Neural progenitor cell (in vitro differentiated cells): ENCODE measurements around the gene EVC2. TPM values are rescaled to one million over a fixed set of nuclear protein-coding genes. Genes with fewer than 3 reads are reported as not detected.

ENCODE experiments used
- DNase-seq: peaks from one replicate; pipeline ENCODE4 v3.0.0-alpha.2; 2016; ENCODE audit warnings: low spot score
- H2AFZ ChIP-seq: fragments of 200-600 bp; sonication (generic); replicated peaks from 2 replicates; pipeline ENCODE4 v1.6.1; 2016; ENCODE audit warnings: antibody characterized with exemption
- H3F3A ChIP-seq: fragments of 200-600 bp; sonication (generic); 2 replicates; pipeline ENCODE4 v1.6.1; 2016; ENCODE audit warnings: antibody characterized with exemption, low read depth
- H3K27ac ChIP-seq: fragments of 200-600 bp; sonication (generic); 2 replicates; pipeline ENCODE4 v1.5.1; 2016; ENCODE audit warnings: mild to moderate bottlenecking
- H3K27me3 ChIP-seq: fragments of 200-600 bp; sonication (generic); 2 replicates; pipeline ENCODE4 v1.6.1; 2016; ENCODE audit warnings: mild to moderate bottlenecking, moderate library complexity
- H3K36me3 ChIP-seq: fragments of 200-600 bp; sonication (generic); 2 replicates; pipeline ENCODE4 v1.5.1; 2016
- H3K4me1 ChIP-seq: fragments of 200-600 bp; sonication (generic); 2 replicates; pipeline ENCODE4 v1.6.1; 2016; ENCODE audit warnings: mixed run types
- H3K4me2 ChIP-seq: fragments of 200-600 bp; sonication (generic); 2 replicates; pipeline ENCODE4 v1.6.1; 2016
- H3K4me3 ChIP-seq: fragments of 200-600 bp; sonication (generic); 2 replicates; pipeline ENCODE4 v1.5.1; 2016
- H3K79me2 ChIP-seq: fragments of 200-600 bp; sonication (generic); 2 replicates; pipeline ENCODE4 v1.6.1; 2016; ENCODE audit warnings: low read depth
- H3K9ac ChIP-seq: fragments of 200-600 bp; sonication (generic); 2 replicates; pipeline ENCODE4 v1.6.1; 2016
- H3K9me3 ChIP-seq: fragments of 200-600 bp; sonication (generic); 2 replicates; pipeline ENCODE4 v1.5.1; 2016; ENCODE audit warnings: low read depth
- H4K20me1 ChIP-seq: fragments of 200-600 bp; sonication (generic); 2 replicates; pipeline ENCODE4 v1.6.1; 2016; ENCODE audit warnings: low read depth
- H3K27ac Mint-ChIP-seq: 3 replicates; pipeline ENCODE4 v1.8.0; 2021; ENCODE audit warnings: mixed read lengths
- H3K27me3 Mint-ChIP-seq: 2 replicates; pipeline ENCODE4 v1.8.0; 2022; ENCODE audit warnings: low read depth, mild to moderate bottlenecking, inconsistent platforms, moderate library complexity, mixed read lengths; ENCODE audit not compliant: insufficient read depth
- H3K36me3 Mint-ChIP-seq: 3 replicates; pipeline ENCODE4 v1.8.0; 2021; ENCODE audit warnings: mixed read lengths
- H3K4me1 Mint-ChIP-seq: 3 replicates; pipeline ENCODE4 v1.8.0; 2021; ENCODE audit warnings: mixed read lengths
- H3K4me3 Mint-ChIP-seq: 3 replicates; pipeline ENCODE4 v1.8.0; 2021; ENCODE audit warnings: mild to moderate bottlenecking, moderate library complexity, mixed read lengths
- H3K9me3 Mint-ChIP-seq: 3 replicates; pipeline ENCODE4 v1.8.0; 2020; ENCODE audit warnings: mixed read lengths
- CTCF ChIP-seq: fragments of 200-600 bp; sonication (generic); IDR thresholded peaks from 2 replicates; pipeline ENCODE4 v1.5.1; 2017; ENCODE audit warnings: antibody characterized with exemption, mild to moderate bottlenecking
- EZH2 ChIP-seq: fragments of 200-600 bp; sonication (generic); IDR thresholded peaks from 2 replicates; pipeline ENCODE4 v1.6.1; 2017; ENCODE audit warnings: antibody characterized with exemption, mild to moderate bottlenecking, moderate library complexity
- EZH2phosphoT487 ChIP-seq: fragments of 200-600 bp; sonication (generic); IDR thresholded peaks from 2 replicates; pipeline ENCODE4 v1.6.1; 2017; ENCODE audit warnings: antibody characterized with exemption
- total RNA-seq: library from RNA; depleted of rRNA; stranded (reverse); fragments of >200 nt; gene quantifications from 2 replicates; pipeline ENCODE4 v1.2.3, GENCODE V29; 2015; ENCODE audit warnings: low replicate concordance

The EVC2 gene
- total RNA-seq, 1 donor from 2014 or later: 6.1 TPM

- Histone ChIP-seq H3K9ac (no peak overlapping the region), H3K4me3 (no peak overlapping the region), H2AFZ (no peak overlapping the region), H4K20me1 (no peaks in the 10 kb centered on the region), H3K36me3 (no peaks in the 10 kb centered on the region), H3F3A (no peaks in the 10 kb centered on the region), H3K9me3 (no peaks in the 10 kb centered on the region), H3K79me2 (no peaks in the 10 kb centered on the region), H3K4me1 (peaks cover 4% of the 10 kb centered on the region), H3K4me2 (no peak overlapping the region), H3K27me3 (no peaks in the 10 kb centered on the region), H3K27ac (no peak overlapping the region)
- Mint-ChIP-seq H3K27ac (peak overlapping the region; percentile 42), H3K36me3 (no peaks in the 10 kb centered on the region), H3K4me1 (peaks cover 3% of the 10 kb centered on the region), H3K27me3 (no peaks in the 10 kb centered on the region), H3K9me3 (peaks cover 3% of the 10 kb centered on the region), H3K4me3 (no peak overlapping the region)
- DNase-seq: no peak
- TF ChIP-seq EZH2phosphoT487 (no peak), CTCF (no peak), EZH2 (no peak)
Measured at GRCh38 chr4:5573965-5574364, 134.4 kb downstream of the EVC2 start.

GRCh38 chr4:5572751-5573150 is 135.6 kb downstream of the EVC2 start:
- H3K36me3 ChIP-seq: no peaks in the 10 kb centered on the region
- H3K4me2 ChIP-seq: no peak overlapping the region
- Mint-ChIP-seq H3K27ac (no peak overlapping the region), H3K9me3 (peaks cover 3% of the 10 kb centered on the region), H3K27me3 (peaks cover 2% of the 10 kb centered on the region), H3K4me1 (peaks cover 3% of the 10 kb centered on the region), H3K4me3 (no peak overlapping the region), H3K36me3 (no peaks in the 10 kb centered on the region)
- no peaks in the 10 kb centered on the region for H3K9me3 ChIP-seq
- no peak overlapping the region for H3K27ac ChIP-seq
- H3F3A ChIP-seq: no peaks in the 10 kb centered on the region
- H3K27me3 ChIP-seq: no peaks in the 10 kb centered on the region
- H3K79me2 ChIP-seq: no peaks in the 10 kb centered on the region
- H3K4me1 ChIP-seq: peaks cover 4% of the 10 kb centered on the region
- no peak overlapping the region for H2AFZ ChIP-seq
- TF ChIP-seq CTCF: no peak
- no peak for TF ChIP-seq EZH2phosphoT487
- no peak for TF ChIP-seq EZH2
- no peak overlapping the region for H3K9ac ChIP-seq
- no peaks in the 10 kb centered on the region for H4K20me1 ChIP-seq
- DNase-seq: no peak
- H3K4me3 ChIP-seq: no peak overlapping the region

- peaks cover 4% of the 10 kb centered on the region for H3K4me1 ChIP-seq
- no peak overlapping the region for H3K4me2 ChIP-seq
- no peaks in the 10 kb centered on the region for H3K36me3 ChIP-seq
- no peaks in the 10 kb centered on the region for H3K36me3 Mint-ChIP-seq
- TF ChIP-seq EZH2phosphoT487 (no peak), CTCF (no peak), EZH2 (no peak)
- no peaks in the 10 kb centered on the region for H3F3A ChIP-seq
- H3K4me3 Mint-ChIP-seq: no peak overlapping the region
- H4K20me1 ChIP-seq: no peaks in the 10 kb centered on the region
- no peaks in the 10 kb centered on the region for H3K27me3 ChIP-seq
- no peak overlapping the region for H3K27ac Mint-ChIP-seq
- DNase-seq: peak; percentile 13
- H3K27me3 Mint-ChIP-seq: peaks cover 2% of the 10 kb centered on the region
- peaks cover 3% of the 10 kb centered on the region for H3K9me3 Mint-ChIP-seq
- no peak overlapping the region for H2AFZ ChIP-seq
- no peak overlapping the region for H3K27ac ChIP-seq
- H3K9ac ChIP-seq: no peak overlapping the region
- peaks cover 3% of the 10 kb centered on the region for H3K4me1 Mint-ChIP-seq
- H3K9me3 ChIP-seq: no peaks in the 10 kb centered on the region
- H3K4me3 ChIP-seq: no peak overlapping the region
- H3K79me2 ChIP-seq: no peaks in the 10 kb centered on the region
Measured at GRCh38 chr4:5572114-5572513, 136.2 kb downstream of the EVC2 start.
